Vagina (tissue), 2 donors: Measurements from ENCODE around the gene MAML3. TPM values are rescaled to one million over a fixed set of nuclear protein-coding genes. Genes with fewer than 3 reads are reported as not detected.

ENCODE experiments used
- DNase-seq, 2 donors: peaks; one replicate each; pipeline ENCODE4 v3.0.0-alpha.2; 2017; ENCODE audit errors: extremely low spot score in 2 of 2
- H3K27ac ChIP-seq: fragments of 200-600 bp; sonication (generic); one replicate; pipeline ENCODE4 v1.5.1; 2019
- H3K27me3 ChIP-seq: fragments of 200-600 bp; sonication (generic); one replicate; pipeline ENCODE4 v1.5.1; 2019
- H3K36me3 ChIP-seq, 2 donors: fragments of 200-600 bp; sonication (generic); one replicate each; pipeline ENCODE4 v1.5.1; 2017 to 2019
- H3K4me1 ChIP-seq: fragments of 200-600 bp; sonication (generic); one replicate; pipeline ENCODE4 v1.5.1; 2019
- H3K4me3 ChIP-seq, 2 donors: fragments of 200-600 bp; sonication (generic); 1 replicate in 1 of 2; 2 replicates in 1 of 2; pipeline ENCODE4 v1.5.1; 2016 to 2019
- H3K9me3 ChIP-seq: fragments of 200-600 bp; sonication (generic); one replicate; pipeline ENCODE4 v1.5.1; 2019
- CTCF ChIP-seq, 3 experiments: fragments of 450-650 bp in 2 of 3; fragments of 200-600 bp in 1 of 3; sonication (generic) in 1 of 3; IDR thresholded peaks; one replicate each; pipeline ENCODE4 v1.5.1; 2017 to 2019; ENCODE audit warnings: antibody characterized with exemption in 3 of 3, mild to moderate bottlenecking in 2 of 3, moderate library complexity in 2 of 3
- POLR2A ChIP-seq, 2 donors: fragments of 450-650 bp; IDR thresholded peaks; one replicate each; pipeline ENCODE4 v1.6.1; 2017; ENCODE audit warnings: antibody characterized with exemption in 2 of 2, mild to moderate bottlenecking in 2 of 2, moderate library complexity in 2 of 2
- POLR2AphosphoS5 ChIP-seq, 2 donors: sonication (generic); formaldehyde crosslinking; IDR thresholded peaks; one replicate each; pipeline ENCODE4 v1.9.0; 2017; ENCODE audit warnings: antibody characterized with exemption in 2 of 2, mild to moderate bottlenecking in 2 of 2, low read depth in 1 of 2; ENCODE audit not compliant: insufficient read depth in 1 of 2
- intact Hi-C: fragments of 100-400 bp; cut with DNase I; formaldehyde crosslinking; loops from one replicate; pipeline ENCODE4 v1.15.1; 2023
- total RNA-seq: library from RNA; depleted of rRNA; stranded (reverse); fragments of >200 nt; gene quantifications from one replicate; pipeline ENCODE4 v1.2.3, GENCODE V29; 2016

The MAML3 gene
- total RNA-seq, 1 donor from 2014 or later: 16.2 TPM

- intact Hi-C loops: loop anchor here (5.0 to 10.0 kb wide), 2 partner anchors 105 to 413 kb away; no protein-coding TSS in a partner anchor
- Histone ChIP-seq H3K36me3 (no peaks in the 10 kb centered on the region), H3K4me3 (peak overlapping the region; percentile 72 to 73), H3K27me3 (no peaks in the 10 kb centered on the region), H3K27ac (peak overlapping the region; percentile 94), H3K4me1 (peaks cover 15% of the 10 kb centered on the region), H3K9me3 (no peaks in the 10 kb centered on the region)
- TF ChIP-seq POLR2AphosphoS5 (IDR thresholded peaks at IDR 0.05; ENCODE audit: insufficient read depth in 1 of 2, low read depth in 1 of 2): peak; percentile 23 to 30
- no peak for TF ChIP-seq CTCF (IDR thresholded peaks at IDR 0.05)
- peak in 1 of 2 donors; percentile 90 for DNase-seq
These were observed 3.9 kb downstream of the MAML3 start for GRCh38 chr4:140149846-140150635.

- no peaks in the 10 kb centered on the region for H3K9me3 ChIP-seq
- intact Hi-C loops: no loop called here
- H3K27me3 ChIP-seq: no peaks in the 10 kb centered on the region
- no peak overlapping the region for H3K4me3 ChIP-seq
- H3K27ac ChIP-seq: no peak overlapping the region
- H3K36me3 ChIP-seq: no peaks in the 10 kb centered on the region
- TF ChIP-seq POLR2A (IDR thresholded peaks at IDR 0.05) (no peak), POLR2AphosphoS5 (IDR thresholded peaks at IDR 0.05; ENCODE audit: insufficient read depth in 1 of 2, low read depth in 1 of 2) (no peak), CTCF (IDR thresholded peaks at IDR 0.05) (no peak)
- H3K4me1 ChIP-seq: peaks cover 8% of the 10 kb centered on the region
- no peak for DNase-seq
These were observed 9.9 kb downstream of the MAML3 start for GRCh38 chr4:140144050-140144449.

GRCh38 chr4:140141210-140141835 is 12.7 kb downstream of the MAML3 start:
- Histone ChIP-seq H3K4me1 (peaks cover 7% of the 10 kb centered on the region), H3K4me3 (no peak overlapping the region), H3K27me3 (no peaks in the 10 kb centered on the region), H3K9me3 (no peaks in the 10 kb centered on the region), H3K36me3 (no peaks in the 10 kb centered on the region), H3K27ac (no peak overlapping the region)
- TF ChIP-seq POLR2AphosphoS5 (IDR thresholded peaks at IDR 0.05; ENCODE audit: insufficient read depth in 1 of 2, low read depth in 1 of 2): no peak
- no peak for TF ChIP-seq POLR2A (IDR thresholded peaks at IDR 0.05)
- no peak for TF ChIP-seq CTCF (IDR thresholded peaks at IDR 0.05)
- DNase-seq: no peak
- intact Hi-C loops: no loop called here

GRCh38 chr4:140140566-140140965 is 13.4 kb downstream of the MAML3 start:
- no peaks in the 10 kb centered on the region for H3K36me3 ChIP-seq
- intact Hi-C loops: no loop called here
- no peaks in the 10 kb centered on the region for H3K9me3 ChIP-seq
- H3K27ac ChIP-seq: no peak overlapping the region
- DNase-seq: no peak
- H3K27me3 ChIP-seq: no peaks in the 10 kb centered on the region
- peaks cover 14% of the 10 kb centered on the region for H3K4me1 ChIP-seq
- no peak overlapping the region for H3K4me3 ChIP-seq
- no peak for TF ChIP-seq POLR2AphosphoS5 (IDR thresholded peaks at IDR 0.05; ENCODE audit: insufficient read depth in 1 of 2, low read depth in 1 of 2)
- no peak for TF ChIP-seq CTCF (IDR thresholded peaks at IDR 0.05)
- no peak for TF ChIP-seq POLR2A (IDR thresholded peaks at IDR 0.05)

- H3K4me1 ChIP-seq: peaks cover 32% of the 10 kb centered on the region
- no peak for DNase-seq
- TF ChIP-seq CTCF (IDR thresholded peaks at IDR 0.05) (no peak), POLR2AphosphoS5 (IDR thresholded peaks at IDR 0.05; ENCODE audit: insufficient read depth in 1 of 2, low read depth in 1 of 2) (no peak), POLR2A (IDR thresholded peaks at IDR 0.05) (no peak)
- no peak overlapping the region for H3K27ac ChIP-seq
- intact Hi-C loops: no loop called here
- H3K27me3 ChIP-seq: no peaks in the 10 kb centered on the region
- no peak overlapping the region for H3K4me3 ChIP-seq
- H3K36me3 ChIP-seq: no peaks in the 10 kb centered on the region
- H3K9me3 ChIP-seq: no peaks in the 10 kb centered on the region
These were observed 15.6 kb downstream of the MAML3 start for GRCh38 chr4:140138428-140138827.
